ENCODE results near the gene PALB2. TPM values are rescaled to one million over a fixed set of nuclear protein-coding genes. Genes with fewer than 3 reads are reported as not detected.

Gene PALB2
- total and polyA plus RNA-seq, 9 of the 15 experiments (the other 6 are each of a cell fraction or from before 2014, with no cell fraction given) = 7.0 to 25.8 (median 15.2) TPM

DNA sequence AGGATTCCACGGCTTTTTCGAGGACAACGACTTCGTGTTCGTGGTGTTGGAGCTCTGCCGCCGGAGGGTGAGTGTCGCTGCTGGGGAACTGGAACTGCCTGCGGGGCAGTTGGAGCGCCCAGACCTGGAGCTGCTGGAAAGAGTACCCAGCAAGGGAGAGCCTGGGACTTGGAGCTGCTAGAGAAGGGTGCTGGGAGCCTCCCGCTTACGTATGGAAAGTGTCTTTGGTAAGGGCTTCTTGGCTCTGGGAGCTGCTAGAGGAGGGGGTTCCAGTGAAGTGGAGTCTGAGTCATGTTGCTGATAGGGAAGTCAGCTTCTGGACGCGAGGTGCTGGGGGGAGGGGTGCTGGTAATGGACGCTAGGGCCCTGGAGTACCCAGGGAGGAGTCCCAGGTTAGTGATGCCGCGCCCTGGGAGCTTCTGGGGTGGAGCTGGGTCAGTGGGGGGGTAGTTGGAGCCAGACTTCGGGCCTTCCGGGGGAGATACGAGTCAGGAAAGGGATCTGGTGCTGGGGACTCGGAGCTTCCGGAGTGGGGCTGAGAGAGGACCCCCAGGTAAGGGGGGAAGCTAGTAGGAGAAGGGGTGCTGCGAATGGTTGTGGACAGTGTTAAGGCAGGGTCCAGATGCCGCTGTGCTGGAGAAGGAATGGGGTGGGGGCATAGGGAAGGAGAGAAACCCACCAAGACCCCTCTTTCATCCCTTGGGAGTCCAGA, 38.3 kb upstream of the PALB2 start:
- CTCF ChIA-PET (ENCODE audit: low intra/inter-chr PET ratio) = no interaction called here
- peak overlapping the region; percentile 87 for H3K4me3 ChIP-seq
- DNase-seq (ENCODE audit: extremely low read depth in 1 of 4, low spot score in 3 of 4) (peak; percentile 89 to 91 (median 90)), ATAC-seq (peak; percentile 86), FAIRE-seq (peak; percentile 88)
- no TSS peak for BruUV-seq (replicated peaks)
- no peaks in the 10 kb centered on the region for H3K9me3 ChIP-seq (replicated peaks; ENCODE audit: control insufficient read depth, insufficient read depth, low read depth, low read length)
- intact Hi-C loops (cut with micrococcal nuclease) (loop anchor here (2.0 kb wide), 2 partner anchors 39 to 49 kb away; partner anchors contain the start of genes DCTN5 and PALB2), in situ Hi-C loops (cut with MboI) (no loop called here)
- peak overlapping the region; percentile 89 for H2AFZ ChIP-seq (ENCODE audit: low read depth, low read length)
- peak overlapping the region; percentile 99 for H3K27ac ChIP-seq (ENCODE audit: extremely low read depth, low read depth, low read length)
- H3K27me3 ChIP-seq (ENCODE audit: control insufficient read depth in 2 of 2, insufficient read depth in 2 of 2, low read length in 2 of 2) = no peaks in the 10 kb centered on the region
- H4K20me1 ChIP-seq (replicated peaks; ENCODE audit: control insufficient read depth, insufficient read depth, low read length) = peaks cover 18% of the 10 kb centered on the region
- H3K9me1 ChIP-seq (ENCODE audit: control insufficient read depth, insufficient read depth, low read length) = no peaks in the 10 kb centered on the region
- peaks cover 57% of the 10 kb centered on the region for H3K36me3 ChIP-seq (ENCODE audit: control insufficient read depth, insufficient read depth, low read length)
- peak overlapping the region; percentile 100 for H3K9ac ChIP-seq (ENCODE audit: insufficient read depth in 1 of 2, low read depth in 2 of 2, low read length in 2 of 2)
- H3K4me2 ChIP-seq (ENCODE audit: insufficient read depth, low read length) = peak overlapping the region; percentile 100
- H3K79me2 ChIP-seq (ENCODE audit: control insufficient read depth, insufficient read depth, low read length) = peaks cover 56% of the 10 kb centered on the region
- under 1% methylated on average over 23 of the region's 24 CpGs for WGBS (ENCODE audit: insufficient coverage, low coverage, missing lambda C conversion rate)
- H3K4me1 ChIP-seq (replicated peaks in 1 of 2; ENCODE audit: control insufficient read depth in 2 of 2, insufficient read depth in 2 of 2, low read length in 2 of 2) = peaks cover 19 to 28% of the 10 kb centered on the region in 2 experiments; a peak in 4 of 5 replicates
- POLR2A ChIA-PET = interaction anchor here (0.6 to 5.0 kb wide), 9 partner anchors 8 to 273 kb away, joined by 3 to 66 read pairs (median 4); partner anchors contain the start of genes DCTN5 and PALB2
- TF ChIP-seq DPF2 (IDR thresholded peaks at IDR 0.05) (peak; percentile 88), BACH1 (tag; IDR thresholded peaks at IDR 0.05) (no peak), HDAC2 (IDR thresholded peaks at IDR 0.05) (peak; percentile 52), SRF (CRISPR knock-in tag; IDR thresholded peaks at IDR 0.05) (peak in 1 of 2 experiments; percentile 65; a peak in 1 of 4 replicates), TSC22D4 (tag; IDR thresholded peaks at IDR 0.05) (no peak), MYC (IDR thresholded peaks at IDR 0.05; ENCODE audit: low read depth, low read length) (peak; percentile 54; the same call in 1 of the 2 replicates), MYC (CRISPR knock-in tag; IDR thresholded peaks at IDR 0.05; ENCODE audit: borderline replicate concordance, low read depth) (no peak), E2F6 (IDR thresholded peaks at IDR 0.05; ENCODE audit: borderline replicate concordance in 1 of 2, extremely low read depth in 1 of 2, insufficient read depth in 1 of 2, insufficient read length in 1 of 2, low read depth in 1 of 2, low read length in 1 of 2, poor library complexity in 1 of 2, severe bottlenecking in 1 of 2) (no peak), FOXK2 (conservative IDR thresholded peaks at IDR 0.05 in 1 of 2, IDR thresholded peaks at IDR 0.05 in 1 of 2; ENCODE audit: low read depth in 2 of 2) (peak; percentile 42 to 81; a peak in 2 of 4 replicates), ZNF143 (CRISPR knock-in tag; IDR thresholded peaks at IDR 0.05) (peak; percentile 41; the same call in 1 of the 2 replicates), ELF4 (CRISPR knock-in tag; IDR thresholded peaks at IDR 0.05) (no peak), SUPT5H (IDR thresholded peaks at IDR 0.05) (peak; percentile 61; the same call in 1 of the 2 replicates), NFE2 (IDR thresholded peaks at IDR 0.05; ENCODE audit: low read depth) (peak; percentile 68), ZEB2 (IDR thresholded peaks at IDR 0.05) (peak; percentile 43; the same call in 1 of the 2 replicates), CTBP1 (IDR thresholded peaks at IDR 0.05; ENCODE audit: borderline replicate concordance) (peak; percentile 56; the same call in 1 of the 2 replicates), POLR2A (conservative IDR thresholded peaks at IDR 0.05) (0 out of 2 replicates have a peak, but pooled peaks have one; percentile 56), ZNF253 (CRISPR knock-in tag; conservative IDR thresholded peaks at IDR 0.05) (no peak)
- TF ChIP-seq, protein P1, sequence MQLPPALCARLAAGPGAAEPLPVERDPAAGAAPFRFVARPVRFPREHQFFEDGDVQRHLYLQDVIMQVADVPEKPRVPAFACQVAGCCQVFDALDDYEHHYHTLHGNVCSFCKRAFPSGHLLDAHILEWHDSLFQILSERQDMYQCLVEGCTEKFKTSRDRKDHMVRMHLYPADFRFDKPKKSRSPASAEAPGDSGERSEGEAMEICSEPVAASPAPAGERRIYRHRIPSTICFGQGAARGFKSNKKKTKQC (CRISPR knock-in tag; IDR thresholded peaks at IDR 0.05) = peak; percentile 13; the same call in 1 of the 2 replicates
- TF ChIP-seq, protein P2, sequence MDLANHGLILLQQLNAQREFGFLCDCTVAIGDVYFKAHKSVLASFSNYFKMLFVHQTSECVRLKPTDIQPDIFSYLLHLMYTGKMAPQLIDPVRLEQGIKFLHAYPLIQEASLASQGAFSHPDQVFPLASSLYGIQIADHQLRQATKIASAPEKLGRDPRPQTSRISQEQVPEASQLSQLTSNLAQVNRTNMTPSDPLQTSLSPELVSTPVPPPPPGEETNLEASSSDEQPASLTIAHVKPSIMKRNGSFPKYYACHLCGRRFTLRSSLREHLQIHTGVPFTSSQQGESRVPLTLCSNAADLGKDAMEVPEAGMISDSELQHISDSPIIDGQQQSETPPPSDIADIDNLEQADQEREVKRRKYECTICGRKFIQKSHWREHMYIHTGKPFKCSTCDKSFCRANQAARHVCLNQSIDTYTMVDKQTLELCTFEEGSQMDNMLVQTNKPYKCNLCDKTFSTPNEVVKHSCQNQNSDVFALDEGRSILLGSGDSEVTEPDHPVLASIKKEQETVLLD (IDR thresholded peaks at IDR 0.05) = peak; percentile 42; the same call in 1 of the 2 replicates
- TF ChIP-seq, protein P3, sequence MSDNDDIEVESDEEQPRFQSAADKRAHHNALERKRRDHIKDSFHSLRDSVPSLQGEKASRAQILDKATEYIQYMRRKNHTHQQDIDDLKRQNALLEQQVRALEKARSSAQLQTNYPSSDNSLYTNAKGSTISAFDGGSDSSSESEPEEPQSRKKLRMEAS (CRISPR knock-in tag; IDR thresholded peaks at IDR 0.05) = 0 out of 2 replicates have a peak, but pooled peaks have one; percentile 19

Data from K562 (cell line).